GM12864 (cell line): Measurements from ENCODE around the gene SLC35E4.
A peak's percentile ranks its signal among the peaks of the same experiment; 100 is the strongest.

Experiments used
- DNase-seq: peaks from one replicate; pipeline ENCODE4 v3.0.0-alpha.2; 2011; ENCODE audit warnings: low read depth
- H3K4me3 ChIP-seq: 2 replicates; pipeline ENCODE4 v1.5.1; 2011; ENCODE audit warnings: mild to moderate bottlenecking, low read depth, low read length, control low read depth
- TF ChIP-seq, protein P1 (sequence below): IDR thresholded peaks from 2 replicates; pipeline ENCODE4 v1.5.1; 2011; ENCODE audit warnings: low read depth, mild to moderate bottlenecking, moderate library complexity, low read length, control low read depth, inconsistent platforms; ENCODE audit errors: missing control alignments

SLC35E4 gene

GRCh38 chr22:30606455-30607299 is 28.9 kb upstream of the SLC35E4 start, which contains the start of gene TCN2:
TCN2 (plus strand) TSS chr22:30607174; CDS start chr22:30607332, 158 bp downstream.
- peak; percentile 21 for DNase-seq
- TF ChIP-seq, protein P1, sequence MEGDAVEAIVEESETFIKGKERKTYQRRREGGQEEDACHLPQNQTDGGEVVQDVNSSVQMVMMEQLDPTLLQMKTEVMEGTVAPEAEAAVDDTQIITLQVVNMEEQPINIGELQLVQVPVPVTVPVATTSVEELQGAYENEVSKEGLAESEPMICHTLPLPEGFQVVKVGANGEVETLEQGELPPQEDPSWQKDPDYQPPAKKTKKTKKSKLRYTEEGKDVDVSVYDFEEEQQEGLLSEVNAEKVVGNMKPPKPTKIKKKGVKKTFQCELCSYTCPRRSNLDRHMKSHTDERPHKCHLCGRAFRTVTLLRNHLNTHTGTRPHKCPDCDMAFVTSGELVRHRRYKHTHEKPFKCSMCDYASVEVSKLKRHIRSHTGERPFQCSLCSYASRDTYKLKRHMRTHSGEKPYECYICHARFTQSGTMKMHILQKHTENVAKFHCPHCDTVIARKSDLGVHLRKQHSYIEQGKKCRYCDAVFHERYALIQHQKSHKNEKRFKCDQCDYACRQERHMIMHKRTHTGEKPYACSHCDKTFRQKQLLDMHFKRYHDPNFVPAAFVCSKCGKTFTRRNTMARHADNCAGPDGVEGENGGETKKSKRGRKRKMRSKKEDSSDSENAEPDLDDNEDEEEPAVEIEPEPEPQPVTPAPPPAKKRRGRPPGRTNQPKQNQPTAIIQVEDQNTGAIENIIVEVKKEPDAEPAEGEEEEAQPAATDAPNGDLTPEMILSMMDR: peak; percentile 19
- peak within 1 kb of the TSS; percentile 56 for H3K4me3 ChIP-seq

DNA sequence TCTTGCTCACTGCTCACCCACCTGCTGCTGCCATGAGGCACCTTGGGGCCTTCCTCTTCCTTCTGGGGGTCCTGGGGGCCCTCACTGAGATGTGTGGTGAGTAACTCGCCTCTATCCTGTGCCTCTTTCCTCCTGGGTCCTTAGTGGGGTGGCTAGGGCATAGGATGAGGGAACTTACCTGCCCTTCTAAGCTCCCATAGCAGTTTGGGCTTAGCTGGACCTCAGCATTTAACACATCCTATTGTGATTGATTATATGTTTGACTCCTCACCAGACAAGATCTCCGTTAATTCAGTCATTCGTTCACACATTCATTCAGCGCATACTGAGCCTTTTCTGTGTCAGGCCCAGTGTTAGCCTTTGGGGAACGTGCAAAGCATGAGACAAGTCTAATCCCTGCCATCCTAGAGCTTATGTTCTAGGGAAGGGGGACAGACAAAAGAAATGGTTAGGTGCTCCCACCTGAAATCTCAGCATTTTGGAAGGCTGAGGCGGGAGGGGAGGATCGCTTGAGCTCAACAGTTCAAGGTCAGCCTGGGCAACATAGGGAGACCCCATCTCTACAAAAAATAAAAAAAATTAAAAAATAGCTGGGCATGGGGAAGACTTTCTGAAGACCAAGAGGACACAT is 28.2 kb upstream of the SLC35E4 start:
- no peak for DNase-seq
- H3K4me3 ChIP-seq: peak overlapping the region; percentile 56
- TF ChIP-seq, protein P1: no peak

DNA sequence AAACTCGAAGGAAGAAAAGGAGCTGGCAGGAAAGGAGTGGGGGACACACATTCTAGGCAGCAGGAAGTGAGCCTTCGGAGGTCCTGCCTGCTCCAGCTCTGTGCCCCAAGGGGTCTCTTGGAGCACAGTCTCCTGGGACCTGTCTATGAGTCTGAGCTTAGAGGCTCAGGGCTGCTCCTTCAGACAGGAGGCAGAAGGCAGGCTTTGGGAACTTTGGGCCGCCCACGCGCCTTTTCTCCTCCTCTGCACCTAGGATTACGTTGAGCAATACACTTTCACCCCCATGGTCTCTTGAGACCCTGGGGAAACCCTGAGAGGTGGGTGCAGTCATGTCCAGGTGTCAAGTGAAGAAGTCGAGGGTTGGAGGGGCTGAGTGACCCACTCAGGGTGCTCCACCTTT is 27.6 kb upstream of the SLC35E4 start:
- TF ChIP-seq, protein P1: no peak
- peak; percentile 15 for DNase-seq
- no peak overlapping the region for H3K4me3 ChIP-seq

DNA sequence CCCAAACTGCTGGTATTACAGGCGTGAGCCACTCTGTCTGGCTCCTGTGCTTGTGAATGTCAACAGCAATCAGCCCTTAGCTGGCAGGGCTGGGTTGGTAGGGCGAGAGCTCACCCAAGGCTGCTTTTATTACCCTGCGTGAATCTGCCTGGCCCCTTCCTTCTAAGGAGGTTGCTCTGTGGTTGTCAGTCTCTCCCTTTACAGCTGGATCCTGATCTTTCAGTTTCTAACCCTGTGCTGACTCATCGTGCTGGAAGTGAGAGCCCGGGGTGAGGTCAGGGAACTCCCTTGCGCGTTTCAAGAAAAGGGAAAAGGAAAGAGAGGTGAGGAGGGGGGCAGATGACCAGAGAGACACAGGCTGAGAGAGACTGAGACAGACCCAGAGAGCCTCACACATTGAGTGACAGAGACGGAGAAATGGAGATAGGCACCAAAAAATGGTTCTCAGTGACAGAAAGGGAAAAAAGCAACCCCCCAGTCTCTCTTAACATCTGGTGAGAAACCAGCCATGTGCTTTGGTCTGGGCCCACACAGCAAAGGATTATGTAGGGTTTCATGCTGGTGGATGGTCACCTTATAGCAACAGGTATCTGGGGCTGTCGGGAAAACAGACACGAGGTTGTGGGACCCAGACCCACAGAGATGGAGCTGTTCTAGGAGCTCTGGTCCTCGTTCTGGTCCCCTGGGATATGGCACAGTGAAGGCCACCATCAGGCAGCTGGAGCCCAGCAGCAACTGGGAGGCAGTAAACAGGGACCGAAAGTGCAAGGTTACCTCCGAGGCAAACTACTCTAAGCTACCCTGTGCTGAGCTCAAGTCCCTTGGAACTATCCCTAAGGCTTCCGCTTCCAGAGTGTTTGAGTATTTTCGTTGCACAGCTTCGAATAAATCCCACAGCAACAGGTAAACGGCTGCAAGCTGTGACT is 26.1 kb upstream of the SLC35E4 start:
- TF ChIP-seq, protein P1: no peak
- H3K4me3 ChIP-seq: no peak overlapping the region
- DNase-seq: peak; percentile 57

- TF ChIP-seq, protein P1: no peak
- DNase-seq: no peak
- H3K4me3 ChIP-seq: no peak overlapping the region
These were observed 25.3 kb upstream of the SLC35E4 start for GRCh38 chr22:30610299-30610698.

- no peak overlapping the region for H3K4me3 ChIP-seq
- no peak for DNase-seq
- TF ChIP-seq, protein P1: no peak
These were observed 24.4 kb upstream of the SLC35E4 start for GRCh38 chr22:30611197-30611596.
